ENCODE measurements around the gene FOXP1. TPM values are rescaled to one million over a fixed set of nuclear protein-coding genes. Genes with fewer than 3 reads are reported as not detected.

FOXP1 gene
- total RNA-seq, 1 experiment from 2014 or later: 75.3 TPM

- H3K4me1 Mint-ChIP-seq: peaks cover 9 to 19% of the 10 kb centered on the region in 2 experiments; a peak in 3 of 4 replicates
- peaks cover 2% of the 10 kb centered on the region; the same call in 1 of the 2 replicates for H3K27me3 Mint-ChIP-seq (ENCODE audit: low read depth)
- Histone ChIP-seq H2BK120ac (ENCODE audit: low read depth, low read length, poor library complexity, severe bottlenecking) (no peak overlapping the region), H3K18ac (ENCODE audit: insufficient read length, low read depth, low read length) (no peak overlapping the region), H3K4me1 (ENCODE audit: insufficient read depth, low read length) (no peaks in the 10 kb centered on the region), H3K56ac (ENCODE audit: insufficient read length, low read depth, low read length) (no peak overlapping the region), H3K79me2 (ENCODE audit: insufficient read depth, low read length) (no peaks in the 10 kb centered on the region), H2BK12ac (ENCODE audit: insufficient read length, low read depth, low read length) (no peak overlapping the region), H4K8ac (replicated peaks; ENCODE audit: insufficient read length, low read depth, low read length) (no peak overlapping the region), H3K4ac (ENCODE audit: low read depth, low read length) (no peak overlapping the region), H3K23me2 (ENCODE audit: insufficient read length, low read depth, low read length, poor library complexity, severe bottlenecking) (peaks cover 7% of the 10 kb centered on the region), H3K9me3 (ENCODE audit: control insufficient read depth, low read depth, low read length) (no peaks in the 10 kb centered on the region), H3K27me3 (ENCODE audit: insufficient read depth, low read length) (no peaks in the 10 kb centered on the region), H2BK5ac (ENCODE audit: insufficient read length, low read length) (no peak overlapping the region), H2AFZ (ENCODE audit: low read length) (no peak overlapping the region), H2AK5ac (ENCODE audit: insufficient read length, low read length) (no peak overlapping the region), H3K23ac (ENCODE audit: insufficient read length, low read depth, low read length) (no peak overlapping the region), H2BK20ac (ENCODE audit: low read depth, low read length, poor library complexity, severe bottlenecking) (no peak overlapping the region), H2BK15ac (ENCODE audit: low read depth, low read length) (no peak overlapping the region), H4K20me1 (ENCODE audit: control insufficient read depth, insufficient read depth, insufficient read length) (no peaks in the 10 kb centered on the region), H4K5ac (ENCODE audit: insufficient read length, low read depth, low read length) (no peak overlapping the region), H3K14ac (ENCODE audit: insufficient read depth, low read length) (no peak overlapping the region), H3K4me2 (ENCODE audit: insufficient read depth, insufficient read length, low read length) (no peak overlapping the region), H3K27ac (ENCODE audit: insufficient read length, low read depth, low read length) (no peak overlapping the region), H3K9ac (ENCODE audit: extremely low read depth, insufficient read length, low read length) (no peak overlapping the region), H4K91ac (ENCODE audit: insufficient read length, low read depth, low read length) (no peak overlapping the region), H3K79me1 (ENCODE audit: insufficient read depth, low read depth, low read length, poor library complexity, severe bottlenecking) (no peaks in the 10 kb centered on the region), H3T11ph (ENCODE audit: low read length) (no peak overlapping the region)
- WGBS (ENCODE audit: extremely low coverage, insufficient read length, low lambda C conversion rate): no CpG with 5 or more reads among the region's 2 CpGs
- peaks cover 4 to 5% of the 10 kb centered on the region in 2 experiments; a peak in 4 of 5 replicates for H3K9me3 Mint-ChIP-seq
- DNase-seq: no peak
- no peak overlapping the region for H3K27ac Mint-ChIP-seq
- no peak for TF ChIP-seq CTCF (conservative IDR thresholded peaks at IDR 0.05)
- no peak overlapping the region for H3K4me3 Mint-ChIP-seq
- H3K36me3 Mint-ChIP-seq (ENCODE audit: insufficient read depth in 1 of 3, low read depth in 3 of 3): peaks cover 0 to 12% (median 0%) of the 10 kb centered on the region in 3 experiments; a peak in 4 of 7 replicates
Observed at GRCh38 chr3:71589132-71589531, 5.6 kb upstream of the FOXP1 start.

Data from H9 (cell line).